Neural progenitor cell (in vitro differentiated cells): ENCODE results near the gene BSN.

Experiments
- EZH2 ChIP-seq: fragments of 200-600 bp; sonication (generic); IDR thresholded peaks from 2 replicates; pipeline ENCODE4 v1.6.1; 2017; ENCODE audit warnings: antibody characterized with exemption, mild to moderate bottlenecking, moderate library complexity
- EZH2phosphoT487 ChIP-seq: fragments of 200-600 bp; sonication (generic); IDR thresholded peaks from 2 replicates; pipeline ENCODE4 v1.6.1; 2017; ENCODE audit warnings: antibody characterized with exemption
- TF ChIP-seq, protein P1 (sequence below): fragments of 200-600 bp; sonication (generic); IDR thresholded peaks from 2 replicates; pipeline ENCODE4 v1.5.1; 2017; ENCODE audit warnings: antibody characterized with exemption, mild to moderate bottlenecking

- TF ChIP-seq, protein P1, sequence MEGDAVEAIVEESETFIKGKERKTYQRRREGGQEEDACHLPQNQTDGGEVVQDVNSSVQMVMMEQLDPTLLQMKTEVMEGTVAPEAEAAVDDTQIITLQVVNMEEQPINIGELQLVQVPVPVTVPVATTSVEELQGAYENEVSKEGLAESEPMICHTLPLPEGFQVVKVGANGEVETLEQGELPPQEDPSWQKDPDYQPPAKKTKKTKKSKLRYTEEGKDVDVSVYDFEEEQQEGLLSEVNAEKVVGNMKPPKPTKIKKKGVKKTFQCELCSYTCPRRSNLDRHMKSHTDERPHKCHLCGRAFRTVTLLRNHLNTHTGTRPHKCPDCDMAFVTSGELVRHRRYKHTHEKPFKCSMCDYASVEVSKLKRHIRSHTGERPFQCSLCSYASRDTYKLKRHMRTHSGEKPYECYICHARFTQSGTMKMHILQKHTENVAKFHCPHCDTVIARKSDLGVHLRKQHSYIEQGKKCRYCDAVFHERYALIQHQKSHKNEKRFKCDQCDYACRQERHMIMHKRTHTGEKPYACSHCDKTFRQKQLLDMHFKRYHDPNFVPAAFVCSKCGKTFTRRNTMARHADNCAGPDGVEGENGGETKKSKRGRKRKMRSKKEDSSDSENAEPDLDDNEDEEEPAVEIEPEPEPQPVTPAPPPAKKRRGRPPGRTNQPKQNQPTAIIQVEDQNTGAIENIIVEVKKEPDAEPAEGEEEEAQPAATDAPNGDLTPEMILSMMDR = no peak
- TF ChIP-seq EZH2 (no peak), EZH2phosphoT487 (no peak)
These were observed 161.9 kb downstream of the BSN start for GRCh38 chr3:49716169-49716568.
